WTC11 (cell line): Measurements from ENCODE around the gene CD34. TPM values are rescaled to one million over a fixed set of nuclear protein-coding genes. Genes with fewer than 3 reads are reported as not detected.

Experiments used
- ATAC-seq: fragments of 200-7000 bp; cut with Tn5 transposase; 2 replicates; pipeline ENCODE4 v1.10.0; 2021; ENCODE audit warnings: mild to moderate bottlenecking, moderate library complexity
- CTCF ChIA-PET: fragments of 300-600 bp; sonication (Branson Sonifier 250); formaldehyde crosslinking; loops from one replicate; lab custom pipeline; 2021; ENCODE audit warnings: antibody characterized with exemption; lab: Charles Lee
- POLR2A ChIA-PET: fragments of 350-600 bp; sonication (Branson Sonifier 250); formaldehyde crosslinking; loops from one replicate; lab custom pipeline; 2021; ENCODE audit warnings: antibody characterized with exemption; lab: Charles Lee
- DNase-seq: peaks from one replicate; pipeline ENCODE4 v3.0.0; 2021; ENCODE audit warnings: low spot score
- H3K27ac Mint-ChIP-seq: 2 replicates; pipeline ENCODE4 v1.8.0; 2021; ENCODE audit warnings: mixed read lengths
- H3K27me3 Mint-ChIP-seq: 2 replicates; pipeline ENCODE4 v1.8.0; 2021; ENCODE audit warnings: low read depth, mild to moderate bottlenecking, moderate library complexity, mixed read lengths
- H3K36me3 Mint-ChIP-seq: 2 replicates; pipeline ENCODE4 v1.8.0; 2021; ENCODE audit warnings: mixed read lengths
- H3K4me1 Mint-ChIP-seq: 2 replicates; pipeline ENCODE4 v1.8.0; 2022; ENCODE audit warnings: mixed read lengths
- H3K4me3 Mint-ChIP-seq: 2 replicates; pipeline ENCODE4 v1.8.0; 2021; ENCODE audit warnings: mild to moderate bottlenecking, moderate library complexity, mixed read lengths
- H3K9me3 Mint-ChIP-seq: 2 replicates; pipeline ENCODE4 v1.8.0; 2021; ENCODE audit warnings: mixed read lengths
- ATF1 ChIP-seq: sonication (generic); formaldehyde crosslinking; IDR thresholded peaks from 2 replicates; pipeline ENCODE4 v1.8.1; 2023; ENCODE audit warnings: mild to moderate bottlenecking, moderate library complexity, missing genetic modification reagents
- CBFB ChIP-seq: sonication (generic); formaldehyde crosslinking; IDR thresholded peaks from 2 replicates; pipeline ENCODE4 v1.8.1; 2022; ENCODE audit warnings: mild to moderate bottlenecking, low read depth, missing genetic modification reagents
- CTCF ChIP-seq: fragments of 200-600 bp; IDR thresholded peaks from 2 replicates; pipeline ENCODE4 v1.8.0; 2022; ENCODE audit warnings: antibody characterized with exemption
- ELF4 ChIP-seq: sonication (generic); formaldehyde crosslinking; IDR thresholded peaks from 2 replicates; pipeline ENCODE4 v1.8.1; 2022; ENCODE audit warnings: low read depth, mild to moderate bottlenecking, moderate library complexity, missing genetic modification reagents
- FOXK1 ChIP-seq: sonication (generic); formaldehyde crosslinking; IDR thresholded peaks from 2 replicates; pipeline ENCODE4 v1.8.0; 2022; ENCODE audit warnings: mild to moderate bottlenecking, moderate library complexity, missing genetic modification reagents
- GABPB1 ChIP-seq: sonication (generic); formaldehyde crosslinking; IDR thresholded peaks from 2 replicates; pipeline ENCODE4 v1.8.1; 2023; ENCODE audit warnings: mild to moderate bottlenecking, missing genetic modification reagents
- IRF1 ChIP-seq: sonication (generic); formaldehyde crosslinking; IDR thresholded peaks from 2 replicates; pipeline ENCODE4 v1.8.0; 2023; ENCODE audit warnings: missing genetic modification reagents
- IRF2 ChIP-seq: sonication (generic); formaldehyde crosslinking; IDR thresholded peaks from 2 replicates; pipeline ENCODE4 v1.8.0; 2022; ENCODE audit warnings: low read depth, missing genetic modification reagents, borderline replicate concordance
- NFATC4 ChIP-seq: fragments of 250-450 bp; sonication (Bioruptor Pico); IDR thresholded peaks from 2 replicates; pipeline ENCODE4 v1.9.0; 2021; ENCODE audit warnings: mild to moderate bottlenecking
- NFE2L1 ChIP-seq: sonication (generic); formaldehyde crosslinking; IDR thresholded peaks from 2 replicates; pipeline ENCODE4 v1.8.1; 2023; ENCODE audit warnings: missing genetic modification reagents
- NR3C1 ChIP-seq: sonication (generic); formaldehyde crosslinking; conservative IDR thresholded peaks from 2 replicates; pipeline ENCODE4 v1.8.1; 2023; ENCODE audit warnings: low read depth, mild to moderate bottlenecking, missing genetic modification reagents
- TCF7 ChIP-seq: sonication (generic); formaldehyde crosslinking; IDR thresholded peaks from 2 replicates; pipeline ENCODE4 v1.8.0; 2022; ENCODE audit warnings: mild to moderate bottlenecking, low read depth, missing genetic modification reagents, moderate library complexity
- TEAD1 ChIP-seq: sonication (generic); formaldehyde crosslinking; IDR thresholded peaks from 2 replicates; pipeline ENCODE4 v1.8.0; 2022; ENCODE audit warnings: mild to moderate bottlenecking, missing genetic modification reagents
- TP53 ChIP-seq: sonication (generic); formaldehyde crosslinking; IDR thresholded peaks from 2 replicates; pipeline ENCODE4 v1.8.1; 2023; ENCODE audit warnings: mild to moderate bottlenecking, missing genetic modification reagents
- USF2 ChIP-seq: sonication (generic); formaldehyde crosslinking; IDR thresholded peaks from 2 replicates; pipeline ENCODE4 v1.8.1; 2023; ENCODE audit warnings: mild to moderate bottlenecking, missing genetic modification reagents, moderate library complexity
- ZNF232 ChIP-seq: sonication (generic); formaldehyde crosslinking; IDR thresholded peaks from 2 replicates; pipeline ENCODE4 v1.8.0; 2022; ENCODE audit warnings: mild to moderate bottlenecking, missing genetic modification reagents
- ZNF396 ChIP-seq: fragments of 250-450 bp; sonication (Bioruptor Pico); IDR thresholded peaks from 2 replicates; pipeline ENCODE4 v1.8.0; 2021; ENCODE audit warnings: mild to moderate bottlenecking, moderate library complexity, borderline replicate concordance
- ZNF416 ChIP-seq: fragments of 250-450 bp; sonication (Bioruptor Pico); IDR thresholded peaks from 2 replicates; pipeline ENCODE4 v1.9.0; 2021; ENCODE audit warnings: mild to moderate bottlenecking, inconsistent platforms
- ZNF423 ChIP-seq: fragments of 250-450 bp; sonication (Bioruptor Pico); IDR thresholded peaks from 2 replicates; pipeline ENCODE4 v2.1.2; 2022; ENCODE audit warnings: mild to moderate bottlenecking, moderate library complexity
- ZNF512 ChIP-seq: sonication (generic); formaldehyde crosslinking; IDR thresholded peaks from 2 replicates; pipeline ENCODE4 v1.8.1; 2022; ENCODE audit warnings: missing genetic modification reagents, borderline replicate concordance
- total RNA-seq: library from RNA; stranded (reverse); gene quantifications from 3 replicates; pipeline ENCODE4 v1.2.3, GENCODE V29; 2021
- TF ChIP-seq, protein P1 (sequence below): sonication (generic); formaldehyde crosslinking; IDR thresholded peaks from 2 replicates; pipeline ENCODE4 v1.8.1; 2022; ENCODE audit warnings: mild to moderate bottlenecking, moderate library complexity, missing genetic modification reagents
- TF ChIP-seq, protein P2 (sequence below): sonication (generic); formaldehyde crosslinking; IDR thresholded peaks from 2 replicates; pipeline ENCODE4 v1.8.0; 2022; ENCODE audit warnings: mild to moderate bottlenecking, missing genetic modification reagents
- TF ChIP-seq, protein P3 (sequence below): sonication (generic); formaldehyde crosslinking; IDR thresholded peaks from 2 replicates; pipeline ENCODE4 v1.8.1; 2023; ENCODE audit warnings: mild to moderate bottlenecking, missing genetic modification reagents

The CD34 gene
- total RNA-seq, 1 experiment from 2014 or later, result 0.35 TPM

- peaks cover 11% of the 10 kb centered on the region for H3K4me1 Mint-ChIP-seq
- H3K27ac Mint-ChIP-seq, result no peak overlapping the region
- ChIA-PET POLR2A (interaction anchor here (0.6 kb wide), 1 partner anchor 748 kb away, joined by 3 read pairs; no protein-coding TSS in a partner anchor), CTCF (interaction anchor here (1.3 to 3.3 kb wide), 3 partner anchors 10 to 254 kb away, joined by 3 to 19 read pairs (median 17); no protein-coding TSS in a partner anchor)
- H3K36me3 Mint-ChIP-seq, result no peaks in the 10 kb centered on the region
- no peaks in the 10 kb centered on the region for H3K9me3 Mint-ChIP-seq
- peaks cover 24% of the 10 kb centered on the region for H3K27me3 Mint-ChIP-seq
- H3K4me3 Mint-ChIP-seq, result no peak overlapping the region
- DNase-seq (no peak), ATAC-seq (no peak)
- no peak for TF ChIP-seq TEAD1 (CRISPR knock-in tag)
- TF ChIP-seq NFATC4, result no peak
- no peak for TF ChIP-seq ZNF512 (CRISPR knock-in tag)
Observed at GRCh38 chr1:207952617-207953542, 42.0 kb upstream of the CD34 start.

DNA sequence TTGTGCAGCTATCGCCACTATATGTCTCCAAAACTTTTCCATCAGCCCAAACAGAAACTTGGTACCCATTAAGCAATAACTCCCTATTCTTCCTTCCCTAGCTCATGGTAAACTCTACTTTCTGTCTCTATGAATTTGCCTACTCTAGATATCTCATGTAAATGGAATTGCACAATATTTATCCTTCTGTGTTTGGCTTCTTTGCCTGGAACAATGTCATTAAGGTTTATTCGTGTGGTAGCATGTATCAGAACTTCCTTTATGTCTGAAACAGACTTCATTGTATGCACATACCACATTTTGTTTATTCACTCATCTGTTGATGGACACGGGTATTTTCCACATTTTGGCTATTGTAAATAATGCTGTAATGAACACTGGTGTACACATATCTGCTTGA is 40.7 kb upstream of the CD34 start:
- DNase-seq, result no peak
- Mint-ChIP-seq H3K9me3 (no peaks in the 10 kb centered on the region), H3K4me3 (no peak overlapping the region), H3K27me3 (peaks cover 11% of the 10 kb centered on the region), H3K36me3 (no peaks in the 10 kb centered on the region), H3K27ac (no peak overlapping the region)
- POLR2A ChIA-PET, result no interaction called here
- TF ChIP-seq ZNF396 (no peak), IRF2 (CRISPR knock-in tag) (no peak), FOXK1 (no peak), ZNF423 (CRISPR knock-in tag) (no peak), NFE2L1 (CRISPR knock-in tag) (no peak)
- TF ChIP-seq, protein P1, sequence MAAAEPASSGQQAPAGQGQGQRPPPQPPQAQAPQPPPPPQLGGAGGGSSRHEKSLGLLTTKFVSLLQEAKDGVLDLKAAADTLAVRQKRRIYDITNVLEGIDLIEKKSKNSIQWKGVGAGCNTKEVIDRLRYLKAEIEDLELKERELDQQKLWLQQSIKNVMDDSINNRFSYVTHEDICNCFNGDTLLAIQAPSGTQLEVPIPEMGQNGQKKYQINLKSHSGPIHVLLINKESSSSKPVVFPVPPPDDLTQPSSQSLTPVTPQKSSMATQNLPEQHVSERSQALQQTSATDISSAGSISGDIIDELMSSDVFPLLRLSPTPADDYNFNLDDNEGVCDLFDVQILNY, result no peak
- TF ChIP-seq, all 79 proteins: peak for 0
- CTCF ChIA-PET, result interaction anchor here (1.3 to 3.3 kb wide), 3 partner anchors 11 to 253 kb away, joined by 3 to 19 read pairs (median 17); no protein-coding TSS in a partner anchor
- peaks cover 11% of the 10 kb centered on the region for H3K4me1 Mint-ChIP-seq
- ATAC-seq, result no peak

DNA sequence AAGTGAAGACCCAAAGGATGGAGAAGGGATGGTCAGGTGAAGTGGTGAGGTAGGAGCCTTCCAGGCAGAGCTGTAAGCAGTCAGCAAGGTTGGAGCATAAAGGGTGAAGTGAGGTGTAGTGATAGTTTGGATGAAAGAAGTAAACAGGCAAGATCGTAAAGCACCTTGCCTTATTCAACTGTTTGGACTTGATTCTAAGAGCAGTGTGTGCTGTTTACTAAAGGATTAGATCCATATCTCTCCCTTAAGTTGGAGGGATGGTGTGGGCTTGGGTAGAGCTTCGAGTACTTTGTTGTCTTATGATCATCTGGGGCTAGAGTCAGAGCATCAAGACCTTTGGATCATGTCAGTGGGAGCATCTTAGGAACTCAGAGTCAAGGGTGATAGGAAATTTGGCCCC is 39.8 kb upstream of the CD34 start:
- Mint-ChIP-seq H3K36me3 (no peaks in the 10 kb centered on the region), H3K4me1 (peaks cover 11% of the 10 kb centered on the region), H3K4me3 (no peak overlapping the region), H3K9me3 (no peaks in the 10 kb centered on the region), H3K27ac (no peak overlapping the region), H3K27me3 (peaks cover 4% of the 10 kb centered on the region; the same call in 1 of the 2 replicates)
- ChIA-PET CTCF (interaction anchor here (1.1 to 1.5 kb wide), 2 partner anchors 13 kb away, joined by 3 to 6 read pairs; no protein-coding TSS in a partner anchor), POLR2A (no interaction called here)
- no peak for DNase-seq
- ATAC-seq, result no peak
- no peak for TF ChIP-seq TCF7 (CRISPR knock-in tag)
- TF ChIP-seq, protein P2, sequence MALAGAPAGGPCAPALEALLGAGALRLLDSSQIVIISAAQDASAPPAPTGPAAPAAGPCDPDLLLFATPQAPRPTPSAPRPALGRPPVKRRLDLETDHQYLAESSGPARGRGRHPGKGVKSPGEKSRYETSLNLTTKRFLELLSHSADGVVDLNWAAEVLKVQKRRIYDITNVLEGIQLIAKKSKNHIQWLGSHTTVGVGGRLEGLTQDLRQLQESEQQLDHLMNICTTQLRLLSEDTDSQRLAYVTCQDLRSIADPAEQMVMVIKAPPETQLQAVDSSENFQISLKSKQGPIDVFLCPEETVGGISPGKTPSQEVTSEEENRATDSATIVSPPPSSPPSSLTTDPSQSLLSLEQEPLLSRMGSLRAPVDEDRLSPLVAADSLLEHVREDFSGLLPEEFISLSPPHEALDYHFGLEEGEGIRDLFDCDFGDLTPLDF (CRISPR knock-in tag), result no peak
- no peak for TF ChIP-seq CBFB (CRISPR knock-in tag)
- TF ChIP-seq CTCF, result no peak
- no peak for TF ChIP-seq IRF2 (CRISPR knock-in tag)
- TF ChIP-seq ATF1 (CRISPR knock-in tag), result no peak
- TF ChIP-seq IRF1, result no peak
- no peak for TF ChIP-seq TEAD1 (CRISPR knock-in tag)
- no peak for TF ChIP-seq ELF4 (CRISPR knock-in tag)
- TF ChIP-seq ZNF416 (CRISPR knock-in tag), result no peak
- TF ChIP-seq ZNF423 (CRISPR knock-in tag), result no peak
- no peak for TF ChIP-seq TP53
- no peak for TF ChIP-seq ZNF232 (CRISPR knock-in tag)
- TF ChIP-seq NR3C1 (CRISPR knock-in tag), result no peak
- TF ChIP-seq GABPB1 (CRISPR knock-in tag), result no peak
- TF ChIP-seq USF2 (CRISPR knock-in tag), result no peak
- TF ChIP-seq, protein P3, sequence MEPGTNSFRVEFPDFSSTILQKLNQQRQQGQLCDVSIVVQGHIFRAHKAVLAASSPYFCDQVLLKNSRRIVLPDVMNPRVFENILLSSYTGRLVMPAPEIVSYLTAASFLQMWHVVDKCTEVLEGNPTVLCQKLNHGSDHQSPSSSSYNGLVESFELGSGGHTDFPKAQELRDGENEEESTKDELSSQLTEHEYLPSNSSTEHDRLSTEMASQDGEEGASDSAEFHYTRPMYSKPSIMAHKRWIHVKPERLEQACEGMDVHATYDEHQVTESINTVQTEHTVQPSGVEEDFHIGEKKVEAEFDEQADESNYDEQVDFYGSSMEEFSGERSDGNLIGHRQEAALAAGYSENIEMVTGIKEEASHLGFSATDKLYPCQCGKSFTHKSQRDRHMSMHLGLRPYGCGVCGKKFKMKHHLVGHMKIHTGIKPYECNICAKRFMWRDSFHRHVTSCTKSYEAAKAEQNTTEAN (CRISPR knock-in tag), result no peak
